ENCODE measurements around the gene RHBDD2. TPM values are rescaled to one million over a fixed set of nuclear protein-coding genes. Genes with fewer than 3 reads are reported as not detected.
A peak's percentile ranks its signal among the peaks of the same experiment; 100 is the strongest.

The RHBDD2 gene
- total and polyA plus RNA-seq, 2 donors (not counting 3 experiments of a cell fraction or from before 2014, with no cell fraction given) = 36.7 to 99.2 TPM

GRCh38 chr7:75878312-75878768 is 494 bp upstream of the RHBDD2 start:
- dilution Hi-C loops (cut with MboI; ENCODE audit: extremely low pct_ligation_motif_present, low sequenced_read_pairs) = no loop called here
- H3K36me3 ChIP-seq (ENCODE audit: control insufficient read depth in 2 of 2, extremely low read depth in 1 of 2, insufficient read depth in 2 of 2, low read length in 2 of 2) = peaks cover 2 to 13% of the 10 kb centered on the region in 2 experiments
- H3K27me3 ChIP-seq (ENCODE audit: control insufficient read depth in 2 of 2, insufficient read depth in 2 of 2, low read length in 2 of 2) = no peaks in the 10 kb centered on the region
- TF ChIP-seq POLR2AphosphoS5 (IDR thresholded peaks at IDR 0.05; ENCODE audit: insufficient read depth, low read depth, low read length) (no peak), CTCF (IDR thresholded peaks at IDR 0.05; ENCODE audit: extremely low read depth in 1 of 2, insufficient read depth in 1 of 2, low read depth in 1 of 2, low read length in 2 of 2) (no peak), MYC (IDR thresholded peaks at IDR 0.05; ENCODE audit: low read depth, low read length) (no peak), EZH2 (IDR thresholded peaks at IDR 0.05; ENCODE audit: borderline replicate concordance, low read depth, low read length, severe bottlenecking) (no peak), JUN (IDR thresholded peaks at IDR 0.05; ENCODE audit: borderline replicate concordance, insufficient read depth, insufficient read length, low read depth) (no peak), FOS (IDR thresholded peaks at IDR 0.05; ENCODE audit: borderline replicate concordance, insufficient read depth, low read length) (no peak), POLR2A (IDR thresholded peaks at IDR 0.05; ENCODE audit: low read depth, low read length) (no peak), GATA2 (IDR thresholded peaks at IDR 0.05; ENCODE audit: insufficient read depth, insufficient read length, low read depth, low read length) (no peak), MAX (IDR thresholded peaks at IDR 0.05; ENCODE audit: insufficient read depth, insufficient read length) (no peak)
- TSS peak; percentile 60 for BruUV-seq (replicated peaks)
- H2AFZ ChIP-seq (ENCODE audit: low read depth, low read length) = peak overlapping the region; percentile 98
- peaks cover 12% of the 10 kb centered on the region for H3K79me2 ChIP-seq (ENCODE audit: control insufficient read depth, insufficient read depth, low read length)
- H3K4me3 ChIP-seq (replicated peaks in 1 of 3; ENCODE audit: insufficient read depth in 1 of 3, low read depth in 1 of 3, low read length in 3 of 3) = peak overlapping the region in 2 of 3 experiments; percentile 10 to 57
- peak overlapping the region; percentile 71 for H3K4me2 ChIP-seq (ENCODE audit: insufficient read depth, low read length)
- peak overlapping the region; percentile 25 for H3K9ac ChIP-seq (replicated peaks; ENCODE audit: extremely low read depth, insufficient read depth, low read length)
- POLR2A ChIA-PET = interaction anchor here (0.5 kb wide), 1 partner anchor 13 kb away, joined by 3 read pairs; no protein-coding TSS in a partner anchor
- no peaks in the 10 kb centered on the region for H4K20me1 ChIP-seq (replicated peaks; ENCODE audit: control insufficient read depth, extremely low read depth, insufficient read depth, low read length)
- CTCF ChIA-PET = interaction anchor here (0.9 to 1.7 kb wide), 4 partner anchors 12 to 141 kb away, joined by 3 to 11 read pairs (median 4); no protein-coding TSS in a partner anchor
- H3K9me1 ChIP-seq (replicated peaks; ENCODE audit: control insufficient read depth, extremely low read depth, insufficient read depth, low read length) = no peaks in the 10 kb centered on the region
- no peak for DNase-seq (ENCODE audit: low read depth, low spot score)
- H3K9me3 ChIP-seq (replicated peaks; ENCODE audit: control insufficient read depth, insufficient read depth, low read length) = no peaks in the 10 kb centered on the region
- no peak overlapping the region for H3K27ac ChIP-seq (ENCODE audit: insufficient read depth, low read depth, low read length)
- peaks cover 11% of the 10 kb centered on the region for H3K4me1 ChIP-seq (ENCODE audit: control insufficient read depth, extremely low read depth, insufficient read depth, low read length)
- FAIRE-seq = no peak
- intact Hi-C loops (cut with micrococcal nuclease) = no loop called here
